Sciatic nerve (tissue), 2 donors: ENCODE measurements around the gene LDLRAP1. TPM values are rescaled to one million over a fixed set of nuclear protein-coding genes. Genes with fewer than 3 reads are reported as not detected.
A peak's percentile ranks its signal among the peaks of the same experiment; 100 is the strongest.

Experiments used
- ATAC-seq: fragments of 200-7000 bp; cut with Tn5 transposase; one replicate; pipeline ENCODE4 v1.9.1; 2020; ENCODE audit warnings: mild to moderate bottlenecking, moderate library complexity
- DNase-seq: peaks from one replicate; pipeline ENCODE4 v3.0.0-alpha.2; 2020; ENCODE audit warnings: low spot score
- intact Hi-C: fragments of 100-400 bp; cut with DNase I; formaldehyde crosslinking; loops from one replicate; pipeline ENCODE4 v1.14.2; 2022
- total RNA-seq: library from RNA; stranded (reverse); fragmentation: NEBNext Ultra II Directional; extraction: Animal tissue kit (Norgen Biotek cat#: 25700); gene quantifications from one replicate; pipeline ENCODE4 v1.2.1, GENCODE V29; 2021
- donor health status: DM: no; HTN: no; CAD: no.
- donor health status: DM: no; HTN: no; CAD: no.

LDLRAP1 gene
- total RNA-seq, 1 donor from 2014 or later = 25.0 TPM

- ATAC-seq = no peak
- intact Hi-C loops = no loop called here
Measured at GRCh38 chr1:25569597-25570396, 26.4 kb downstream of the LDLRAP1 start.

GRCh38 chr1:25570798-25571521 lies 27.6 kb downstream of the LDLRAP1 start:
- ATAC-seq = no peak
- intact Hi-C loops = no loop called here

More at GRCh38 chr1:25569597-25570396, 26.4 kb downstream of the LDLRAP1 start:
- DNase-seq = no peak

GRCh38 chr1:25571522-25571970 lies 28.1 kb downstream of the LDLRAP1 start:
- DNase-seq (no peak), ATAC-seq (no peak)
- intact Hi-C loops = no loop called here

More at GRCh38 chr1:25570798-25571521, 27.6 kb downstream of the LDLRAP1 start:
- no peak for DNase-seq

- ATAC-seq (no peak), DNase-seq (no peak)
- intact Hi-C loops = loop anchor here (2.0 kb wide), 1 partner anchor 43 kb away; no protein-coding TSS in a partner anchor
Measured at GRCh38 chr1:25572107-25572506, 28.7 kb downstream of the LDLRAP1 start.

GRCh38 chr1:25572708-25573590 lies 29.5 kb downstream of the LDLRAP1 start:
- ATAC-seq = no peak
- intact Hi-C loops = loop anchor here (2.0 kb wide), 1 partner anchor 44 kb away; no protein-coding TSS in a partner anchor
- no peak for DNase-seq

- no peak for ATAC-seq
- no peak for DNase-seq
- intact Hi-C loops = loop anchor here (2.0 kb wide), 1 partner anchor 45 kb away; no protein-coding TSS in a partner anchor
Measured at GRCh38 chr1:25573591-25573930, 30.2 kb downstream of the LDLRAP1 start.

GRCh38 chr1:25573961-25574360 lies 30.6 kb downstream of the LDLRAP1 start:
- intact Hi-C loops = loop anchor here (2.0 kb wide), 1 partner anchor 45 kb away; no protein-coding TSS in a partner anchor
- DNase-seq (no peak), ATAC-seq (no peak)

- DNase-seq (no peak), ATAC-seq (no peak)
- intact Hi-C loops = no loop called here
Measured at GRCh38 chr1:25575191-25575590, 31.8 kb downstream of the LDLRAP1 start.

- ATAC-seq (no peak), DNase-seq (no peak)
- intact Hi-C loops = no loop called here
Measured at GRCh38 chr1:25576459-25577133, 33.2 kb downstream of the LDLRAP1 start.

- ATAC-seq (no peak), DNase-seq (no peak)
- intact Hi-C loops = no loop called here
Measured at GRCh38 chr1:25577134-25577920, 33.9 kb downstream of the LDLRAP1 start.

- ATAC-seq = no peak
- intact Hi-C loops = no loop called here
- no peak for DNase-seq
Measured at GRCh38 chr1:25579292-25580252, 36.2 kb downstream of the LDLRAP1 start.

GRCh38 chr1:25580927-25581326 lies 37.5 kb downstream of the LDLRAP1 start:
- intact Hi-C loops = no loop called here
- DNase-seq (no peak), ATAC-seq (peak; percentile 26)

GRCh38 chr1:25581764-25582163 lies 38.4 kb downstream of the LDLRAP1 start:
- ATAC-seq = peak; percentile 38
- no peak for DNase-seq
- intact Hi-C loops = no loop called here

GRCh38 chr1:25583519-25584370 lies 40.3 kb downstream of the LDLRAP1 start:
- intact Hi-C loops = no loop called here
- no peak for DNase-seq
- ATAC-seq = no peak

- intact Hi-C loops = no loop called here
- ATAC-seq (no peak), DNase-seq (no peak)
Measured at GRCh38 chr1:25586181-25586588, 42.8 kb downstream of the LDLRAP1 start.

GRCh38 chr1:25587290-25587689 lies 43.9 kb downstream of the LDLRAP1 start:
- DNase-seq = no peak
- intact Hi-C loops = no loop called here
- no peak for ATAC-seq
